DOHH2 (cell line): ENCODE data around the gene KLHDC1.
A peak's percentile ranks its signal among the peaks of the same experiment; 100 is the strongest.

ENCODE experiments used
- H3F3A ChIP-seq: fragments of 200-600 bp; sonication (generic), shearing (Covaris generic); 2 replicates; pipeline ENCODE4 v1.6.0; 2016; ENCODE audit warnings: antibody characterized with exemption, mild to moderate bottlenecking; ENCODE audit not compliant: control insufficient read depth, insufficient read depth
- H3K27ac ChIP-seq: fragments of 200-600 bp; sonication (generic); 2 replicates; pipeline ENCODE4 v1.5.1; 2014; ENCODE audit warnings: low read depth, mild to moderate bottlenecking, low read length, moderate library complexity
- H3K27me3 ChIP-seq: fragments of 200-600 bp; sonication (generic); 2 replicates; pipeline ENCODE4 v1.6.1; 2014; ENCODE audit warnings: mild to moderate bottlenecking, low read length, mixed read lengths; ENCODE audit not compliant: control insufficient read depth
- H3K36me3 ChIP-seq: fragments of 200-600 bp; sonication (generic); 2 replicates; pipeline ENCODE4 v1.6.1; 2014; ENCODE audit warnings: mild to moderate bottlenecking, low read length, moderate library complexity, mixed read lengths; ENCODE audit not compliant: control insufficient read depth
- H3K4me1 ChIP-seq: fragments of 200-600 bp; sonication (generic); 2 replicates; pipeline ENCODE4 v1.6.1; 2014; ENCODE audit warnings: mild to moderate bottlenecking, low read length, mixed read lengths; ENCODE audit not compliant: control insufficient read depth
- H3K4me2 ChIP-seq: fragments of 200-600 bp; sonication (generic); 2 replicates; pipeline ENCODE4 v1.6.0; 2014; ENCODE audit warnings: mild to moderate bottlenecking, low read length, moderate library complexity
- H3K4me3 ChIP-seq: fragments of 200-600 bp; sonication (generic); 2 replicates; pipeline ENCODE4 v1.5.1; 2014; ENCODE audit warnings: mild to moderate bottlenecking, low read length, mixed read lengths
- H3K79me2 ChIP-seq: fragments of 200-600 bp; sonication (generic); 2 replicates; pipeline ENCODE4 v1.6.1; 2014; ENCODE audit warnings: mild to moderate bottlenecking, low read length, mixed read lengths; ENCODE audit not compliant: control insufficient read depth
- H3K9me2 ChIP-seq: fragments of 200-600 bp; sonication (generic); replicated peaks from 2 replicates; pipeline ENCODE4 v1.6.1; 2014; ENCODE audit warnings: mild to moderate bottlenecking, low read length, mixed read lengths; ENCODE audit not compliant: control insufficient read depth
- H3K9me3 ChIP-seq: fragments of 200-600 bp; sonication (generic); 2 replicates; pipeline ENCODE4 v1.6.1; 2014; ENCODE audit warnings: antibody characterized with exemption, low read length, mixed read lengths; ENCODE audit not compliant: control insufficient read depth, insufficient read depth
- H4K20me1 ChIP-seq: fragments of 200-600 bp; sonication (generic); 2 replicates; pipeline ENCODE4 v1.6.0; 2014; ENCODE audit warnings: low read depth, mild to moderate bottlenecking, antibody characterized with exemption, low read length, moderate library complexity; ENCODE audit not compliant: control insufficient read depth, insufficient read depth
- CTCF ChIP-seq: fragments of 200-600 bp; sonication (generic); IDR thresholded peaks from one replicate; pipeline ENCODE4 v1.5.1; 2014; ENCODE audit warnings: antibody characterized with exemption, mild to moderate bottlenecking, low read depth, low read length; ENCODE audit not compliant: poor library complexity, severe bottlenecking
- EZH2phosphoT487 ChIP-seq: fragments of 200-600 bp; sonication (generic); IDR thresholded peaks from 2 replicates; pipeline ENCODE4 v1.6.1; 2017; ENCODE audit warnings: borderline replicate concordance, mild to moderate bottlenecking, antibody characterized with exemption, low read length, moderate library complexity, mixed read lengths

The KLHDC1 gene

GRCh38 chr14:49677643-49678042 lies 15.3 kb upstream of the KLHDC1 start:
- Histone ChIP-seq H3K4me2 (no peak overlapping the region), H3K9me2 (no peaks in the 10 kb centered on the region), H3K4me3 (no peak overlapping the region), H3K79me2 (peaks cover 9% of the 10 kb centered on the region), H3F3A (0 out of 2 replicates have a peak, but pooled peaks cover 5% of the 10 kb centered on the region), H3K27me3 (no peaks in the 10 kb centered on the region), H3K9me3 (no peaks in the 10 kb centered on the region), H4K20me1 (no peaks in the 10 kb centered on the region), H3K36me3 (peaks cover 82% of the 10 kb centered on the region), H3K4me1 (no peaks in the 10 kb centered on the region), H3K27ac (no peak overlapping the region)
- TF ChIP-seq EZH2phosphoT487 (no peak), CTCF (no peak)

- peaks cover 80% of the 10 kb centered on the region for H3K36me3 ChIP-seq
- no peaks in the 10 kb centered on the region for H3K9me2 ChIP-seq
- no peak overlapping the region for H3K4me3 ChIP-seq
- no peaks in the 10 kb centered on the region for H3K27me3 ChIP-seq
- no peaks in the 10 kb centered on the region for H3K9me3 ChIP-seq
- peaks cover 26% of the 10 kb centered on the region for H3K79me2 ChIP-seq
- H3K4me1 ChIP-seq: no peaks in the 10 kb centered on the region
- H3F3A ChIP-seq: 0 out of 2 replicates have a peak, but pooled peaks cover 2% of the 10 kb centered on the region
- TF ChIP-seq EZH2phosphoT487 (no peak), CTCF (no peak)
- H3K4me2 ChIP-seq: no peak overlapping the region
- H4K20me1 ChIP-seq: no peaks in the 10 kb centered on the region
- H3K27ac ChIP-seq: no peak overlapping the region
Observed at GRCh38 chr14:49679271-49679670, 13.6 kb upstream of the KLHDC1 start.

- peak overlapping the region; percentile 94 for H3K4me2 ChIP-seq
Observed at GRCh38 chr14:49686425-49686824, 6.5 kb upstream of the KLHDC1 start.

More at GRCh38 chr14:49686425-49686824, 6.5 kb upstream of the KLHDC1 start:
- TF ChIP-seq CTCF (no peak), EZH2phosphoT487 (no peak)
- Histone ChIP-seq H3K27ac (no peak overlapping the region), H3K9me2 (no peaks in the 10 kb centered on the region), H3K9me3 (no peaks in the 10 kb centered on the region), H4K20me1 (no peaks in the 10 kb centered on the region), H3K27me3 (no peaks in the 10 kb centered on the region), H3K36me3 (peaks cover 38% of the 10 kb centered on the region), H3F3A (peaks cover 14% of the 10 kb centered on the region), H3K4me1 (peaks cover 28% of the 10 kb centered on the region), H3K79me2 (peaks cover 56% of the 10 kb centered on the region), H3K4me3 (peak overlapping the region; percentile 95)
